GM18907 (cell line): ENCODE results near the gene EPB41L1.

Experiments
- ATAC-seq: cut with Tn5 transposase; IDR thresholded peaks from one replicate; pipeline ENCODE4 v1.9.1; 2021; ENCODE audit warnings: mild to moderate bottlenecking, moderate library complexity; ENCODE audit not compliant: unreplicated experiment

Gene EPB41L1

DNA sequence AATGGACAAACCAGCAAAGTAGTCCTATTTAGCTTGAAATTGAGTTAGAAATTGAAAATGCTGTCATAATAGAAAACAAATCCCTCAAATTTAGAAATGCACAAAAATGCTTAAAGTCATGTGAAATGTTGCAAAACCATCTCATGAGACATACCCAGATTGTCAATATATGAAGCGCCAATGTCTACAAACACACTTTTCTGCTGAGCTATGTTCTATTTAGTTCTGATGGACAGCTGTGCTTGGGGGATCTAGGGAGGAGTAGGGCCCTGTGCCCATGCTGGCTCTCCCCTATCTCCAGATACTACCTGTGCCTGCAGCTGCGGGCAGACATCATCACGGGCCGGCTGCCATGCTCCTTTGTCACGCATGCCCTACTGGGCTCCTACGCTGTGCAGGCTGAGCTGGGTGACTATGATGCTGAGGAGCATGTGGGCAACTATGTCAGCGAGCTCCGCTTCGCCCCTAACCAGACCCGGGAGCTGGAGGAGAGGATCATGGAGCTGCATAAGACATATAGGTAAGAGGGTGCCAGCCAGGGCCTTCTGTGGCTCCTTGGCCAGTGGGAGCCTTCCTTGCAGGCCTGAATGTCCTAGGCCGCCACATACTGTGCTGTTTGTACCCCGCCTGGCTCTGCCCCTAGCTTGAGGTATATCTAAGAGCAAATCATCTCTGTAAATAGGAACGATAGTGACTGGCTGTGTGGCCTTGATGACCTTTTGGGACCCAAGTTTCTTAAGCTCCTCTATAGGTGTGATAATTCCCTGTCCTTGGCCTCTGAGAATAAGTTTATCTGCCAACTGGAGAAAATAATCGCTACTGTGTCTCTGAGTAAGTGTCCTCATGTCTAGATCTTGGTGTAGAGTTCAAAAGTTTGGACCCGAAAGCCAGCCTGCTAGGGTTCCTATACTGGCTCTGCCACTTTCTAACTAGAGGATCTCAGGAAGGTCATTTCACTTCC lies 30.6 kb downstream of the EPB41L1 start:
- ATAC-seq: no peak

DNA sequence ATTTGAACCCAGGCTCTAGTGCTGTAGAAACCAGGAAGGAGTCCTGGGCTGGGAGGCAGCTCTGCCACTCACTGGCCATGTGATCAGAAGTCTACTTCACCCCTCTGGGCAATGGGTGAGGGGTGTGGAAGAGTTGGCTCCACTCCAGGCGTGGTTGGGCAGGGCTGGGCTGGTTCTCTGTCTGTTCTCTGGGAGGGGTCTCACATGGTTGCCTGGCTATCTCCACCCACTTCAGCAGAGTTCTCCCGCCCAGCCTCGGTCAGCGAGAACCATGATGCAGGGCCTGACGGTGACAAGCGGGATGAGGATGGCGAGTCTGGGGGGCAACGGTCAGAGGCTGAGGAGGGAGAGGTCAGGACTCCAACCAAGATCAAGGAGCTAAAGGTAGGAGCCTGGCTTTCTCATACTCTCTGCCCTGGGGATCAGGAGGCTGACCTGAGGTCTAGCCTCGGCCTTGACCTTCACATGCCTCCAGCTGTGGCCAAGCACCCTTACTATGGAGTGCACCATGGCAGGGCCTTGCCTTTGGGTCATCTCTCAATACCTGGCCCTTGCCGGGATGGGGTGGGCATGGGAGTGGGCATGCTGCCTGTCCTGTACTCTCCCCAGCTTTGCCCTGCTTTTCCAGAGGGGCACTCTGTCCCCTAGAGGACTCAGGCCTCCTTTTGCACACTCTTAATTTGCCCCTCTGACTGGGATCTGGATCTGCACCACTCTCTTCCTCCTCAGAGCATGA lies 39.6 kb downstream of the EPB41L1 start:
- no peak for ATAC-seq

DNA sequence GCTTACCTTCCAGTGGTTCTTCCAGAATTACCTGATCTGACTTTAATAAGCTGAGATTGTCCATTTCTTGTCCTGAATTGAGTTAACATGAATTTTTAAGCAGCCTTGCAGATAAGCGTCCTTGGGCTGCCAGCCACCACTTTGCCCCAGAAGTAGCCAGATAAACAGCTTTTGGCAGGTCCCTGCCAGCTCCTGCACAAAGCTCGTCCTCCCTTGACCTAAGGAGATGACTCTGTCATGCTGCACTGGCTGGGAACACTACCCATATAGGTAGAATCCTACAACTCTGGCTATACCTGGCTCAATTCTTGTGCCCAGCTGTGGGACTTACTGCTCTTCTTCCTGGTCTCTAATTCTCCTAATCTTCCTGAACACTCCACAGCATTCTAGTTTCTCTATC lies 42.1 kb downstream of the EPB41L1 start:
- no peak for ATAC-seq

DNA sequence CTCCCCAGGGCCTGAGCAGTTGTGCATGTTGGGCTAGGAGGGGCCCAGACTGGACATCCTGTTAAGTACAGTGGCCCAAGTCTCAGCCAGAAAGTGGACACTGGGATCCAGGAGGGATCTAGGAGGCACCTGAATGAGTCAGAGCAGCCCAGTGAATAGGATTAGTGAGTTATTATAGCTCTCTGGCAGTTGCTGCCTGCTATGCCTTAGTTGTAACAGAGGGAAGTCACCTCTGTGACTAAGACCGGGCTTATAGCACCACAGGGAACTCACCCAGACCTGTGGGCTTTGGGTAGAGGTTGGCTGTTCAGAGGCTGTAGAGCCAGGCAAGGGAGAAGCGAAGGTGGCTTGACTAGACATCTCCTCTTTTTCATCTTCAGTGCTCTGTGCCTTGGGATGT lies 42.7 kb downstream of the EPB41L1 start:
- ATAC-seq: no peak

DNA sequence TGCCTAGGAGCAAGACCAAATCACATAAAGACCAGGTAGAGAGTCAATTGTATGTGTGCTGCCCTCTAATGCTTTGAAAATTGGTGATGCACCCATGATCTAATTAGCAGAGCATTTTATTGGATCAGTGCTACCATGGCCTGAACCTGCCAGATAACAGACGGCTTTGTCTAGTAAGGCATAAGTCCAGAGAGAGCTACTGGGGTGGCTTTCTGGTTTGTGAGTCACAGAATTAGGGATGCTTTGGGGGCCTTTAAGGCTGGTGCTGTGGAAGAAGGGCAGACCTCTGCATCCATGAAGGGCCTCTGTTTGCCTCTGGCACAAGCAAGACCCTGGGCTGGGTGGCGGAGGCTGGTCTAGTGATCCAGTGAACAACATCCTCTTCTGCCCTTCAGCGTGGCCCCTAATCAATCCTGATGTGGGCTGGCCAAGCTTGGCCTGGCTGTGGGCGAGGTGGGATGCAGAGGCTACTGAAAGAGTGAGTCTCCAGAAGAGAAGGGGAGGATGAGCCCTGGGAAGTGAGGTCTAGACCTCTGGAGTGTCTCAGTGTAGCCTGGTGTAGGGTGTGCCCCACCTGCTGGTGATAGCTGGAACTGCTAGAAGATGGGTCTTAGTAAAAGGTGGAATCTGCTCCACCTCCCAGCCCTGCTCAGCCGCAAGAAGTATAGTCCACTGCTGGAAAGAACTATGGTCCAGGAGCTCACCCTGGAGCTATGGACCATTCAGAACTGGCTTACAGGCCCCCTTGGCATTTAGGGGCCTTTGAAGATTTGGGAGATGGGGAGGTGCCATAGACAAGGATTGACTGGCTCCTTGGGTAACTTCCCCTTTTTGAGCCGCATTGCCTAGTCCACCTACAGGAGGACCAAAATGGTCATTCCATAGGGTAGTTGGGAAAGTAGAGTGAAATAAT lies 45.1 kb downstream of the EPB41L1 start:
- no peak for ATAC-seq

DNA sequence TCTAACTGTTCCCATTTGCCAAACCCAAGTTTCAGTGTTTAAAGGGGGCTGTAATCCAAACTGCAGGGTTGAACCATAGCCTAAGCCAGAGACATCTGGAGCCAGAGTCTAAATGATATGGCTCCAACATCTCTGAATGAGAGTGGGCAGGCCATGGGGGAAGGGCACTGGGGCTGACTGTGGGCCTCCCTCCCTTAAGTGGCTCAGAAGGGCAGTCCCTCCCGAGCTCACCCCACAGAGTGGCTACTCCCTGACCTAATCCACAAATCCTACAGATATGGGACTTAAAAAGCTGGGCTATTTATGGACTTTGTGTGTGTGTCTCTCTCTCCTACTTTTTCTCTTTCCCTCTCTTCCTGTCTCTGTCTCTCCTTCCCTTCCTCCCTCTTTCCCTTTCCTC lies 45.9 kb downstream of the EPB41L1 start:
- ATAC-seq: no peak

DNA sequence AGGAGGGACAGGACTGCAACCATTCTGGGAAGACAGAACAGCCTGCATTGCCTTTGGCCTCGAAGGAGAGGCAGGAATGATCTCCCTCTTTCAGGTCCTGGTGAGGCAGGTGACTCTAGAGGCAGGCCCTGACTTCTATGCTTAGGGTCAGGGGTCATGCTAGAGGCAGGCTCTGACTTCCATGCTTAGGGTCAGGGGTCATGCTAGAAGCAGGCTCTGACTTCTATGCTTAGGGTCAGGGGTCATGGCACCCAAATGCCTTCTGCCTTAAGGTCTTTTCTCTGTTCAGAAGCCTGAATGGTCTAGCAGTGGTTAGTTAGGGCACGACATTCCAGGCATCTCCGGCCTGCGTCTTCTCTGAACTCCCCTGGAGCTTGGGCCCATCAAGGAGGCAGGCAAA lies 46.7 kb downstream of the EPB41L1 start:
- no peak for ATAC-seq

DNA sequence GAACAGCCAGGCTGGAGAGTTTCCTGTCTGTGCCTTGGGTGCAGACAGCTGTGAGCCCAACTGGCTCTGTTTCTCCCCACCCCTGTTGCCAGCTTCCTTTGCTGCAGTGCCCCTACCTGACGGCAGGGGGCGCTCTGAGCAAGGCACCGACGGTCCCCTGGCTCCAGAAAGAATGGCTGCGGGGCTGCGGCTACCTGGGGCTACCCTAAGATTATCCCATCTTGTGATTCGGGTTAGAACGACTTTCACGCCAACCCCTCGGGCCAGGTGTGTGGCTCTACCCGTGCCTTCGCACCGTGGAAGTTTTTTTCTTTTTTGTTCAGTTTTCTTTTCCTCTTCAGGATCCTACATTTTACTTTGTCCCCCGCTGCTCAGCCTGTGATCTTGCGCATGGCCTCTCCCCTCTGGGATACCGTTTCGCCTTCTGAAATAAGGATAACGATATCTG lies 48.4 kb downstream of the EPB41L1 start:
- no peak for ATAC-seq

DNA sequence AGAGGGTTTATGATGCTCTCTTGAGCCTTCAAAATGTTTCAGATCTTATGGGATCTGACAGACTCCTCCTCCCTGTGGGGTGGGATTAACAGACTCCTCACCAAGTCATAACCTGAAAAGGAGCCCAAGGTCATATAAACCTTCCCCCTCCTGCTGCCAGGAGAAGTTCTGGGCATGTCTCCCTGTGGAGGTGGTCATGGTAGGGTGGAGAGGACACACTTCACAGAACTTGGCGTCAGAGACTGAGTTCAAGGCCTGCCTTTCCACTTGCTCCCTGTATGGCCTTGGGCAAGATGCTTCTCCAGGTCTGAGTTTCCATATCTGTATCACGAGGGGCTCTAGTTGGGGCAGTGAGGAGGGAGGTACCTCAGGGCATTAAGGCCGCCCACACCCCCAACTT lies 49.3 kb downstream of the EPB41L1 start:
- no peak for ATAC-seq

DNA sequence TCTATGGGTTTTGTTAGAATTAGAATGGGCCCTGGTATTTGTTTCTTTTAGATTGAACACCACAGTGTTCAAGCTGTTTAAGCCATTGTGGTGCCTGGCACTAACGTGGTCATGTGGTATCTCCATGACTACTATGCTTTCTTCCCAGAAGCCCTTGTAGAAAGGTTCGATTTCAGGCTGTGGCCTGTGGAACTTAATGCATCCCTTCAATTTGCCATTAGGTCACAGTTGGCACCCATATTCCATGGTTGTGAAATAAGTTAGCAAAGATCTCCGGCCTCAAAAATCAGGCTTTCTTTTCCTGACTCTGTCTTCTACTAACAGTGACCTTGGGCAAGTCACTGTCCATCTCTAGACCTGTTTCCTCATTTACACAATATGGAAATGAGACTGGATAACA lies 50.5 kb downstream of the EPB41L1 start:
- no peak for ATAC-seq

DNA sequence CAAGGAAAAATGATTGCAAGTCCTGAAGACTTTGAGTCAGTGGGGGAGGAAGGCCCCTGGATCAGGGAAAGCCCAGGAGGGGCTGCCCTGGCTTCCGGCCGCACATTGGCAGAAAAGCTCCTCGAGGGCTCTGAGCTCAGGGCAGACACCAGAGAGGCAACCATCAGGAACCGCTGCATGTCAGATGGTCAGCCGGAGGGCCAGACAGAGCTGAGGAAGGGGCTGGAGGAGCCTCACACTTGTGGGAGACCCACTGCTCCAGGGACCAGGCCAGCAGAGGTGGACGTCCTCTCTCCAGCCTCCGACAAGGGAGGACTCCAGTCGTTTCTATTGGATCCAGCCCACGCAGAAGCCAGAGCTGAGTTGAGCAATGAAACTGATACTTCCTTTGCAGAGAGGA lies 51.5 kb downstream of the EPB41L1 start:
- no peak for ATAC-seq

DNA sequence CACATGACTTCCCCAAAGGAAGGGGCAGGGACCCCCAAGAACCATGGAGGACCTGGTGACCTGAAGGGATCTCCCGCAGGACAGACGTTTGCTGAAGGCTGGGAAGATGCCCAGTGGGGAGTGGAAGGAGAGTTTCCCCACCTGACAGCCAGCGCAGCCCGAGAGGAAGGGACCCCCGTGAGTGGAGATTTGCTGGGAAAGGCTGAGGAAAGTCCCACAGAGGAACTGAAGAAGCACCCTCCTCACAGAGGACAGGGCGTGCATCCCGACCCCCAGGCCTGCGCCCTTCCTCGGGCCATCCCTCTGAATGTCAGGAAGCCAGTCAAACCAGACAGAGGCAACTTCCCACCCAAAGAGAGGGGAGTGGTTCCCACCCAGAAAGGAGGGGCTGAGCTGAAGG lies 52.1 kb downstream of the EPB41L1 start:
- no peak for ATAC-seq

DNA sequence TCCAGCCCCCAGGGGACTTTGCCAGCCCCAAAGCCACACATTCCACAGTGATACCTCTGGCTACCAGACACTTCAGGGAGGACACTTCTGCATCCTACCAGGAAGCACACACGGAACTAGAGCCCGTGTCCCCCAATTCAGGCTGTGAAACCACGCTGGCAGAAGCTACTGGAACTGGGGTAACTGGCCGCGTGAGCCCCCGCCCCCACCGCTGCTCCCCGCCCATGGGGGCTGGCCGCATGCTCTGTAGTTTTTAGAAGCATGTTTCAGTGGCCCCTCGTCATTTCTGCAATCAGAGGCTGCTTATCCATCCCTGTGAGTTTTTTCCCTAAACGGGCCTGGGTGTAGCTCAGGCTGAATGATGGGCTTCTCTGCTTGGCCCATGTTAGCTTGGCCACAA lies 53.1 kb downstream of the EPB41L1 start:
- no peak for ATAC-seq

DNA sequence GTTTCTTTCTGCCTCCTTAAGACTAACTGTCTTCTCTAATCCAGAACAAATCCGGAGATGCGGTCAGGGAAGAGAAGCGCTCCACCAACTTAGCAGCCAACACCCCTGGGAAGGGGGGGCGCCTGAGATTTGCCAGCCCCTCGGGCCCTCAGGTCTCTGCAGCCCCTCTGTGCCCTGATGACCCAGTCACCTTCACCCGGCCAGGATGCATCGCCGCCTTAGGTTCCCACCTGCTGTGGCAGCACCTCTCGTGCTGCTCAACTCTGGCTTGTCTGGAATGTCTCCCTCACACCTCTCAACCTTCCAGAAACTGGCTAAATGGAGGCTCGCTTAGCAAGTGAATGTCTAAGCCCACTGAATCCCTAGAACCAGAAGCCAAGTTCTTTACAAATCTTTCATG lies 53.7 kb downstream of the EPB41L1 start:
- ATAC-seq: no peak

DNA sequence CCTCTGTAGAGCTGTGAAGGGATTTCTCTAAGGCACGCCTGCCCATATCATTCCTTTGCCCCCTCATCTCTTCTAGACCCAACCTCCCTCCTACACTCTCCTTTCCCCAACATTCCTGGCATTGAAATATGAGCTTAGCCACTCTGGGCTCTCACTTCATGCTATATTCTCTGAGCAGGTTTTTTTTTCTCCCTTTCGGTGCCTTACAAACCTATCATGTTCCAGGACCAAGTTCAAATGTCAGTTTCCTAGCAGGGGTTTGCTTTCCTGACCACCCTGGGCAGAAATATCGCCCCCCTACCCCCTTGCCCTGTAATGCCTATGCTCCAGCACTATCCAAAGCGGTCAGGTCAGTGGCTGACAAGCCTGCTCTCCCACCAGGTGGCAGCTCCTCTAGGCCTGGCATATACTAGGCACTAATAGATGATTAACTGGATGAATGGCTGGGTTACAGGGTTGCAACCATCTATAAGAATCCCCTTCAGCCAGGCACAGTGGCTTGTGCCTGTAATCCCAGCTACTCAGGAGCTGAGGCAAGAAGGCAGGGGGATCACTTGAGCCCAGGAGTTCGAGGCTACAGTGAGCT lies 56.0 kb downstream of the EPB41L1 start:
- ATAC-seq: no peak

DNA sequence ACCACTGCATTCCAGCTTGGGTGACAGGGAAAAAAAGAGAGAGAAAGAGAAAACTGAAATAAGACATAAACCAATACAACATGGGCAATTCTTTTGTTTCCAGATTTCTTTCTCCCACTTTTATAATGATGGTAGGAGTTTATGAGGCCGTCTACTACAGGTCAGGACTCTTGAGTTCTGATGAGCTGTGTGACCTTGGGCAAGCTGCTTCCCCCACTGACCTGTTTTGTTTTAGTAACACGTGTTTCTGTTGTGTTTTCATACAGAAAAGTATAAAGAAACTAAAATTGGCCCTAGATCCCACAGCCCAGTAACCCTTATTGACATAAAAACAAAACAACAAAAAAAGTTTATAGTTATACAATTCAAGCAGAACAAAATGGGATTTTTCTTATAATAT lies 58.8 kb downstream of the EPB41L1 start:
- no peak for ATAC-seq

DNA sequence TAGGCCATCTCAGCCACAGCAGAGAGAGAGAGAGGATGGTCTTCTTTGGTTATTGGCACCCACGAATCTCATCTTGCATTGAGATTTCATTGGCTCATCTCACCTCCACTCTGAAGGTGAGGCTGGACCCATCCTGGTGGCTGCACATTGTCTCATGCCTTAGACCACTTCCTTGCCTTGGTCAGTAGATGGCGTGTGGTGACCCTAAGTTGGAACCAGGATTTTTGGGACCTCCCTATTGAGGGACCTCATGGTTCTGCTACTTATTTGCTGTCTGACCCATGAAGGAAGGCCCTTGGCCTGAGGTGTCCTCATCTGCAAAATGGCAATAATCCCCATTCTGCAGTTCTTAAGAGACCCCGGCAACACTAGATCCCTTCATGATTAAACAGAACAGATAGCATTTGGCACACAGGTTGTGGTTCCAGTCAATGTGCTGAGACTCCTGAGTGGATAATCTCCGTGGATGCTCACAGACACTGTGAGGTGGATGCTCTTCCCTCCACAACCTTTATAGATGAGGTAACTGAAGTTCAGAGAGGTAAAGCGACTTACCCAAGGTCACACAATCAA lies 60.2 kb downstream of the EPB41L1 start:
- ATAC-seq: no peak

DNA sequence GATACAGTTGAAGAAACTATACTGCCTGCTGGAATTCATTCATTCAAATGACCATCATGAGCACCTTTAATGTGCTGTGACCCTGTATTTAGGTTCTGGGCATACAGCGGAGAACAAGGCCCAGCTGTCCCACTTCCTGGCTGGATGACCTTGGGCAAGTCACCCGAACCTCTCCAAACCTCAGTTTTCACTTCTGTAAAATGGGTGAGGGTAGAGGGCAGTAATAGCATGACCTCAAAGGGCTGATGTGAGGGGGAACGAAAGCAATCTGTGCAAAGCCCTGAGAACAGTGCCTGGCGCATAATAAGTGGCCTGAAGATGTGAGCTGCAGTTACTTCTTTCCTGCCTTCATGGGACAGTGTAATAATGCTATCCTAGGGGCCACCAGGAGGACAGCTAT lies 61.2 kb downstream of the EPB41L1 start:
- no peak for ATAC-seq

DNA sequence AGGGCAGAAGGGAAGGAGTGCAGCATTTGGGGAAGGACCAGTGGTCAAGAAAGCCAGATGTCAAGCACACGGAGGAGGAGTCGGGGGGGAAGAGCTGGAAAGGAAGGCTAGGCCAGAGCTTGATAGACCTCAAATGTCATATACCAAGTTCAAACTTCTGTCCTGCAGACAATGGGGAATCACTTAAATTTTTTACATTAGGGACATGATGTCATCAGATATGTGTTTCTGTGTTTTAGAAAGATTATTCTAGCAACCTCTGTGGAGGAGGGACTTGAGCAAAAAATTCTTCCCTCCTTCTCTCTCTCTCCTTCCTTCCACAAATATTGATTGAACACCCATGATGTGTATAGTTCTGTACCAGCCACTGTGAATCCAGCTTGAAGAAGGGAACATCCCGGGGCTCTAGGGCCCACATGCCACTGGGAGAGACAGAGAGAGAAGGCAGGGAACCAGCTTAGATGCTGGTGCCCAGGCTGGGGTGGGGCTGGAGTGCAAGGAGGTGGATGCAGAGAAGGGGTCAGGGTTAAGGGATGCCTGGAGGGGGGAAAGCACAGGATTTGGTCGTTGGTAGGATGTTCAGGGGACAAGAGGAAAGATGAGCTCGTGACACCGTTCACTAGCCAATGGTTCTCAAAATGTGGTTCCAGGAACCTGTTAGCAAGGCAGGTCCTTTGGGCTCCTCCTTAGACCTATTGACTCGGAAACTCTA lies 61.9 kb downstream of the EPB41L1 start:
- no peak for ATAC-seq

DNA sequence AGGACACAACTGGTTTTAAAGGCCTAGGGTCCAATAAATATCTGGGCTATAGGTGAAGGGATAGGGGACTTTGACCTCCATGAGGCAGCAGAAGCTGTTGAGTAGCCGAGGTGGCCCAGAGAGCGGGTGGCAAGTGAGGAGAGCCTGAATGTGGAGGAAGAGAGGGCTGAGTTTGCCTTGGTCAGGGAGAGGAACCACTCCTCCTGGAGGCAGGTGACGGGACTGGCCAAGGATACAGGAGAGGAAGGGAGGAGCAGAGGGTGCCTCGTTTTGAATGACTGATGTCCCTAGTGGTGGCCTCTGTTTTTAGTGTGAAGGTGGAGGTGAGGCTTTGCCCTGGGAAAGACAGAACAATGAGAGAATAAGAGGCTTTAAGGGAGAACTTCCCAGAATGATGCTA lies 62.7 kb downstream of the EPB41L1 start:
- ATAC-seq: no peak
